Midbrain (tissue), 1 donor: Measurements from ENCODE around the gene STK32A.
A peak's percentile ranks its signal among the peaks of the same experiment; 100 is the strongest.
"Not testable (repeated sequence)": the region's sequence is repeated elsewhere in the genome, so short reads cannot be mapped to it uniquely, and the experiment has no call there.

ENCODE experiments used
- DNase-seq: peaks from one replicate; lab custom pipeline; 2025; lab: John Stamatoyannopoulos, UW

The STK32A gene

GRCh38 chr5:147234825-147235635, at the start of gene STK32A:
Gene STK32A (plus strand): TSS chr5:147235026. CDS start chr5:147239635, 4,609 bp downstream.
- DNase-seq, result peak; percentile 43

- no peak for DNase-seq
These were observed 47.7 kb upstream of the STK32A start for GRCh38 chr5:147187099-147187540.

- DNase-seq, result peak; percentile 86
These were observed 46.4 kb upstream of the STK32A start for GRCh38 chr5:147188200-147189108.

- no peak for DNase-seq
These were observed 45.8 kb upstream of the STK32A start for GRCh38 chr5:147189109-147189424.

GRCh38 chr5:147190331-147190730, 44.5 kb upstream of the STK32A start:
- peak; percentile 24 for DNase-seq

- DNase-seq, result no peak
These were observed 41.7 kb upstream of the STK32A start for GRCh38 chr5:147193123-147193522.

- DNase-seq, result no peak
These were observed 34.8 kb upstream of the STK32A start for GRCh38 chr5:147200004-147200403.

- no peak for DNase-seq
These were observed 31.6 kb upstream of the STK32A start for GRCh38 chr5:147203213-147203612.

- no peak for DNase-seq
These were observed 30.2 kb upstream of the STK32A start for GRCh38 chr5:147204576-147204975.

GRCh38 chr5:147208134-147208533, 26.7 kb upstream of the STK32A start:
- peak; percentile 92 for DNase-seq

GRCh38 chr5:147216552-147217154, 18.2 kb upstream of the STK32A start:
- DNase-seq, result no peak

GRCh38 chr5:147223343-147223742, 11.5 kb upstream of the STK32A start:
- DNase-seq, result no peak

- DNase-seq, result peak; percentile 59
These were observed 10.7 kb upstream of the STK32A start for GRCh38 chr5:147223948-147224791.

- DNase-seq, result no peak
These were observed 8.9 kb upstream of the STK32A start for GRCh38 chr5:147225938-147226337.

GRCh38 chr5:147226512-147226911, 8.3 kb upstream of the STK32A start:
- no peak for DNase-seq

- DNase-seq, result no peak
These were observed 494 bp upstream of the STK32A start for GRCh38 chr5:147234239-147234824.

GRCh38 chr5:147240266-147240985, 5.6 kb downstream of the STK32A start:
- DNase-seq, result no peak

- not testable (repeated sequence) for DNase-seq
These were observed 8.4 kb downstream of the STK32A start for GRCh38 chr5:147243238-147243637.

GRCh38 chr5:147245381-147246165, 10.7 kb downstream of the STK32A start:
- peak; percentile 34 for DNase-seq

- DNase-seq, result no peak
These were observed 13.7 kb downstream of the STK32A start for GRCh38 chr5:147248561-147248960.
